HG03558 (cell line): Measurements from ENCODE around the gene PLCD1.

Experiments used
- ATAC-seq: cut with Tn5 transposase; IDR thresholded peaks from one replicate; pipeline ENCODE4 v1.9.1; 2021; ENCODE audit warnings: moderate number of reproducible peaks; ENCODE audit not compliant: unreplicated experiment; ENCODE audit errors: extremely low read depth

Gene PLCD1

DNA sequence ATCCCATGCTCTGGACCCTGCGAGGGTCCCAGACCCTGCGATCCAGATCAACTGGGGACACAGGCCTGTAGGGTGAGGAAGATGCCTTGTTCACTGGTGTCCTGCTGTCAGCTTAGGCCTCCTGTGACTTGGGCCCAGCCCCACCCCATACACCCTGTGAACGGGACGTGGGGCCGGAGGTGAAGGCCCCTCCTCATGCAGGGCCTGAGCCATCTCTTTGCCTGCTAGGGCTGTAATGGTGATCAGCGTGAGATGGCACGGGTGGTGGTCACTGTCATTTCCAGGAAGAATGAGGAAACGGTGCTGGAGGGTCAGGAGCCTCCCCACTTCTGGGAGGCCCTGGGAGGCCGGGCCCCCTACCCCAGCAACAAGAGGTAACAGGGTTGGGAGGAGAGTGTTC is 26.5 kb downstream of the PLCD1 start:
- no peak for ATAC-seq

- ATAC-seq = no peak
Observed at GRCh38 chr3:38002291-38002876, 27.1 kb downstream of the PLCD1 start.

DNA sequence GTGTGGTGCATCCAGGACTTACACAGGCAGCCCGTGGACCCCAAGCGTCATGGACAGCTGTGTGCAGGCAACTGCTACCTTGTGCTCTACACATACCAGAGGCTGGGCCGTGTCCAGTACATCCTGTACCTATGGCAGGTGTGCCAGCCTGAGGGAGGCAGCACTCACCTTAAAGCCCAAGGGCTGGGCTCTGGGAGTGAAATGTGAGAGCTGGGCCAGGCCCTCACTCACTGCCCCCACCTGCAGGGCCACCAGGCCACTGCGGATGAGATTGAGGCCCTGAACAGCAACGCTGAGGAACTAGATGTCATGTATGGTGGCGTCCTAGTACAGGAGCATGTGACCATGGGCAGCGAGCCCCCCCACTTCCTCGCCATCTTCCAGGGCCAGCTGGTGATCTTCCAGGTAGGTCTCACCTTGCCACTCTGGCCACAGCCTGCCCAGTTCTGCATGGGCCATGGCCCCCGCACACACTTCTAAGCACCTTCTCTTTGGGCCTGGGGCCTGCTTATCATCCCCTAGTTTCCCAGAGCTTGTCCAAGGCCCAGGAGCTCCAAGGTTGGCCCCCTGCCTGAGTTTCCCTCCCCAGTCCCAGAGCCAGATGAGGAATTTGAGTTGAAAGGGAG is 27.9 kb downstream of the PLCD1 start:
- ATAC-seq = no peak

GRCh38 chr3:38000965-38001455 is 28.4 kb downstream of the PLCD1 start:
- no peak for ATAC-seq

DNA sequence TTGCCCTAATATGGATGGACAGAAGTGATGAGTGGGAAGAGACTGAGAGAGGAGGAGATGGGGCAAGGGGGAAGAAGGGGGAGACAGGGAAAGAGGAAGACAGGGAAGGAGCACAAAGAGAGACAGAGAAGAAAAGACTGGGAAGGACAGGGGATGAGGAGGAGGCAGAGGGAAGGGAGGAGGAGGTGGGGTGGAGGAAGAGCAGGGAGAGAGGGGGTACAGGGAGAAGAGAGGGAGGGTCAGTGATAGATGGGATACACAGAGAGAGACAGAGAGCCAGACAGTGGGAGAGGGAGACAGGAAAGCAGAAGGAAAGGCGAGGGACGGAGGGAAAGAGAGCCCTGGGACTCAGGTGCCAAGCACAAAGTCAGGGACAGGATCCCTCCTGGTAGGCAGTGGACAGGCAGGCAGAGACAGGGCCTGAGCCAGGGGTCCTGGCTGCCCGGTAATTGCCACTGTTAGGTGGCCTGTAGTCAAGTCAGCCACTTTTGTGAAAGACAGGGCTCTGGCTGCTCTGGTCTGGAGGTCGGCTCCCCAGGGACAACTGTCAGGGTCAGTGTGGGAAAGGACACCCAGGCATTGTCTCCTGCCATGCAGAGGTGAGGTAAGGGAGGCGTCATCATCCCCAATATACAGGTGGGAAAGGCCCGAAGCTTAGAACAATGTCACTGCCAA is 29.1 kb downstream of the PLCD1 start:
- ATAC-seq = no peak

DNA sequence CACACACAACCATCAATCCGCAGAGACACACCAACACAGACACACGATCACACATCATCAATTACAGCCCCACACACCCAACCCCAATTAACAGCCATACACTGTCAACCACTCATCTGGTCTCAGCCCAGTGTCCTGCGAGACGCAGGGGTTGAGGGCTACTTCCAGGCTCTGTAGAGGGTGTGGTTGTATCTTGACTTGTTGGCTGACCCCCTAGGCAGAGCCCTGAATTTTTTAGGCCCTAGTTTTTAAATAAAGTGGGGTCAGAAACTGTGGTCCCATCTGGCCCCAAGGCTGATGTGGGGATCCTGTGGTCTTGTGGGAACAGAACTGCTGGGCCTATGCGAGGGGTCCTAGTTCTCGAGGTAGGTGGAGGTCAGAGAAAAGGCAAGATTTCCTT is 29.6 kb downstream of the PLCD1 start:
- ATAC-seq = no peak

DNA sequence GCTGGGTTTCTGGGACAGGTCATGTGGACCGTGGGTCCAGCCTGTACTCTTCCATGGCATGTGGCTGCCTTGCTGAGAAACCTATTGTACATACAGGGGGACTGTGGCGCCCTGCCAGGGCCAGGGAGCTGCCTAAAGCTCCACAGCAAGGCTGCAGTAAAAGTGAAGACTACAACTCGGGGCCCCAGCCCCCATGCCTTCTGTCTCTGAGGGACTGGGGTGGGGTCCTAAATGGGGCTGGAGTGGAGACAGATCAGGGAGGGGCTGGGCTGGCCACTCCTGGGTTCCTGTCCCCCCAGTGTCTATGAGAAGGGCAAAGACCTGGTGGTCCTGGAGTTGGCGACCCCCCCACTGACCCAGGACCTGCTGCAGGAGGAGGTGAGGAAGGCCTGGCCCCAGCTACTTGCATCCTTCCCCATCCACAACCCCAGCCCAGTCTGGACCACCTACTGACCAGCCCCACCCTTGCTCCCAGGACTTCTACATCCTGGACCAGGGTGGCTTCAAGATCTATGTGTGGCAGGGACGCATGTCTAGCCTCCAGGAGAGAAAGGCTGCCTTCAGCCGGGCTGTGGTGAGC is 31.6 kb downstream of the PLCD1 start:
- ATAC-seq = no peak

DNA sequence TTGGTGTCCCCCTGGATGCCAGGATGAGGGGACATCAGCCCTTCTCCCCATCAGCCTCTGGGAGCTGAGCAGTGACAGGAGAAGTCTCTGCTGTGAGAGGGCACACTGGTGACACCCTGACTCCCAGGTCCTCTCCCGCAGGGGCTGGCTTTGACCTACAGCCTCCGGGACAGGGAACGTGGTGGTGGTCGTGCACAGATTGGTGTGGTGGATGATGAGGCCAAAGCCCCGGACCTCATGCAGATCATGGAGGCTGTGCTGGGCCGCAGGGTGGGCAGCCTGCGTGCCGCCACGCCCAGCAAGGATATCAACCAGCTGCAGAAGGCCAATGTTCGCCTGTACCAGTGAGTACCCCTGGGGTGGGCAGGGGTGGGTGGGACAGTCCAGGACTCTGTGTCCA is 32.1 kb downstream of the PLCD1 start:
- ATAC-seq = no peak

DNA sequence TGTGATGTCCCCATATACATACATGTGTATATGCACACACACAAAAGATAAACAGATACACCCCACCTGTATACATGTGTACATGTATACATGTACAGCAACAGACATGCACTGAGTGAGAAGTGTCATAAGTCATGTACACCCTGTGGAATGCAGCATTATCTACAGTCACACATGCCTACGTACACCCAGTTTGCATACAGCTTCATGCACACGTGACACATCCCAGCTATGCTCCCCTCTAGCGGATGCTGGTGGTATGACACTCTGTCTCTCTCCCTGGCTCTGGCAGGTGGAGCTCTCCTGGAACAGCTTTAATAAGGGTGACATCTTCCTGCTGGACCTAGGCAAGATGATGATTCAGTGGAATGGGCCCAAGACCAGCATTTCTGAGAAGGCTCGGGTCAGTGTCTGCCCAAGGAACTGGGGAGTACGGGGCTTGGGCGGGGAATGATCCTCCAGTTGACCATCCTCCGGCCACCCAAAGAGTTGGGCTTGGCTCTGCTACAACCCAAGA is 32.6 kb downstream of the PLCD1 start:
- ATAC-seq = peak; percentile 37

DNA sequence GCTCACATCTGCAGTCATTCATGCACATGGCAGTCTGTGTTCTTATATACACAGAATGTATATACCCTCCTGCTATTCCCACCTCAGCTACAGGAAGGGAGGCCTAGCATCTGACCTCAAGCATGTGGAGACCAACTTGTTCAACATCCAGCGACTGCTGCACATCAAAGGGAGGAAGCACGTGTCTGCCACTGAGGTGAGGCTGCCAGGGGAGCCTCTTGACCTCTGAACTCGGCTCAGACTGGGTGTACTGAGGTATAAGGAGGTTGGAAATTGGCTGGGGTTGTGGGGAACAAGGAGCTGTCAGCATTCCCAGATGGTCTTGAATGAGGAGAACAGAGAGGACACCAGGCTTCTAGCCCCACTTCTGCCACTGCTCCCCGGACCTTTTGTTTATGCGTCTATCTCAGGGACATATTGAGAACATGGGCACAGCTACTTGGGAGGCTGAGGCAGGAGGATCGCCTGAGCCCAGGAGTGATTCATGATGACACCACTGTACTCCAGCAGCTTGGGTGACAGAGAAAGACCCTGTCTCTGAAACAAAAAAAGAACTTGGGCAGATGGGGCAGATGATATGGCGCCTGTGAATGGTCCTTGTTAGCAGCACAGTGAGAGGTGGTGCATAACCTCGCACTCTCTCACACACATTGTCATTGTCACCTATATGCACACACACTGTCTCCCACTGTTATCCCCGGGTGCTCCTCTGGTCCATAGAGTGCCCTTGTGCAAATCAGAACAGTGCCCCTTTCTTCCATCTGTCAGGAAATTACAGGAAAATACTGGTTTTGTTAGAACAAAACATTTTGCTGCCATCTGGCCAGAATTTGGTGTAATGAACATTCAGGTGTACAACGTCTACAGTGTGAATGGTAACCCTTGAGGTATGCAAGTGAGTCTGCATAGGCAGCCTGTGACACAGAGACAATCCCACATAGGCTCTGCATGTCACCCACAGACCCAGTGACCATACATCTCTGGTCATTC is 33.5 kb downstream of the PLCD1 start:
- no peak for ATAC-seq

DNA sequence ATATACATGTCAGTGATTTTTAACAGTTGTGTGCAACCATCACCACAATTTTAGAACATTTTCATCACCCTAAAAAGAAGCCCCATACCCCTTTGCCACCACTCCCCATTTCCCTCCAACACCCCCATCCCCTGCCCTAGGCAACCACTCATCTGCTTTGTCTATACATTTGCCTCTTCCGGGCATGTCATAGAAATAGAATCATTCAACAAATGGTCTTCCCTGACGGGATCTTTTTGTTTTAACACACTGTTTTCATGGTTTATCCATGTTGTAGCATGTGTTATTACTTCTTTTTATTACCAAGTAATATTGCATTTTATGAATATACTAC is 34.8 kb downstream of the PLCD1 start:
- ATAC-seq = no peak

DNA sequence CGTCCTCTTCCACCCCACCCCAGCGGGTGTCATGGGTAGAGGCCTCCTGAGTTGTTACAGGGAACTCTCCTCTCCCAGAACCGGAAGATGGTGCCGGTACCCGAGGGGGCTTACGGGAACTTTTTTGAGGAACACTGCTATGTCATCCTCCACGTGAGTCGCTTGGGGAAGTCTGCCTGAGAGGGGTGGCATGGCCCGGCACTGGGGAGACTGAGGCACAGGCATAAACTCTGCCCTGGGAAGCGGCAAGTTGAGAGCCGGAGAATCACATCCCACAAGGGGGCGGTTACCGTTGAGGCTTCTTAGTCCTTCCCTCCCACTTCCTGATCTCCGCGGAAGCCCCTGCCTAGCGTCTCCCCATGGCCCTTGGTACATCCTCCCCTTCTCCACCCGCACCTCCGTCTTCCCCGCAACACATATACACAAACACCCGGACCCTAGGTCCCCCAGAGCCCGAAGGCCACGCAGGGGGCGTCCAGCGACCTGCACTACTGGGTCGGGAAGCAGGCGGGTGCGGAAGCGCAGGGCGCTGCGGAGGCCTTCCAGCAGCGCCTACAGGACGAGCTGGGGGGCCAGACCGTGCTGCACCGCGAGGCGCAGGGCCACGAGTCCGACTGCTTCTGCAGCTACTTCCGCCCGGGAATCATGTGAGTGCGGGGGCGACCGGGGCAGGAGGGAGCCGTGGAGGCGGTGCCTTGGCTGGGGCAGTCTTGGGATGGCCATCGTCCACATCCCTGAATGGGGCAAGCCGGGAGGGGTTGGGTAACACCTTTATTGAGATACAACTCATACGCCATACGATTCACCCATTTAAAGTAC is 35.4 kb downstream of the PLCD1 start:
- peak; percentile 32 for ATAC-seq

GRCh38 chr3:37993460-37993819 is 36.0 kb downstream of the PLCD1 start:
- no peak for ATAC-seq

- no peak for ATAC-seq
Observed at GRCh38 chr3:37993067-37993455, 36.4 kb downstream of the PLCD1 start.

DNA sequence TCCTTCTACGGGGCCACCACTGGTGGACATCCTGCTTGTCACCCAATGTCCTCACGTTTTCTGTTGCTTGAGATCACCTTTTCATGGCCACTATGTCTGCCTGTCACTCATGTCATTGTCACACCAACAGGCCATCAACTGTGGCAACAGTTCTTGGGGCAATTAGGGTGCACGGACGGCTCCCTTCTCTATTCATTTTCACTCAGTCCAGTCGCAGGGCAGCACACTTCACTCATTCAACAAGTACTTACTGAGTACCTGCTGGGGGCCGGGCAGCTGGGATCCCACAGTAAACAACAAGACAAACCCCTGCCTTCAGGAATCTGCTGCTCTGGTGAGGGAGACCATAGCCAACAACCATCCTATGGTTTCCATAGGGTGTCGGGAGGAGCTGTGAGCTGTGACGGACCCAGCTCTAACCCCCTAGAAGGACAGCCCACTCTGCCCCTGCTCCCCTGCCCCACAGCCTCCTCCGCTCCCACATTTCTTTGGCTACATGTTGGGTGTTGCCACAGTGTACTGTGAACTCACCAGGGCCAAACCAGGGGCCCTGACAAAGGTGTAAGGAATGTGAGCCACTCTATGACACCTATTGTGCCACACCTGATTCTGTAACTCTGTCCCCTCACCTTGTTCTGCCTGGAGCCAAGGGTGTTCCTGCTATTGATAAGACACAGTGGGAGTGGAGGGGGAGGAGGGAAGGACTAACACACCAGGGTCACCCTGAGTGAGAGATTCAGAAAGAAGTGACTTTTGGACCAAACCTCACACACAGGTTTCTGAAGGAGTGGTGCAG is 37.0 kb downstream of the PLCD1 start:
- ATAC-seq = no peak

- ATAC-seq = no peak
Observed at GRCh38 chr3:37991823-37992222, 37.6 kb downstream of the PLCD1 start.

DNA sequence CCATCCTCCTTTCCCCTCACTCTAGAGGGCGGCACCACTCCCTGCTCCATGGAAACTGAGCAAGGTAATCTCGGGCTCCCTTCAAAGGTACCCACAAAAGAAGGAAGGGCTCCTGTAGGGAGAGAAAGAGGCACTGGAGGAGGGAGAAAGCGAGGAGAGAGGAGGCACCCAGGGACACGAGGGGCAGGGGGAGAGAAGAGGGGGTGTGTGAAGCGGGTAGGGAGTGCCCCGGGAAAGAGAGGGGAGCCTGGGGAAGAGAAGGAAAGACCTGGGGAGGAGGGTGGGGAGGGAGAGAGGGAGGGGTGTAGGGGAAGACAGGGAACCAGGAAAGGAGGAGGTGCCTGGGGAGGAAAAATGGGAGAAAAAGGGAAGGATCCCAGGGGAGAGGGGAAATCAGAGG is 38.3 kb downstream of the PLCD1 start:
- no peak for ATAC-seq

GRCh38 chr3:37990527-37990926 is 38.9 kb downstream of the PLCD1 start, which contains the start of gene VILL:
VILL (plus strand) TSS chr3:37990786; CDS start chr3:37993673, 2,887 bp downstream.
- ATAC-seq = no peak
